Ishikawa (cell line): ENCODE results near the gene TCP11.

Experiments
- CEBPB ChIP-seq: IDR thresholded peaks from 2 replicates; pipeline ENCODE4 v1.6.1; 2012
- CREB1 ChIP-seq: IDR thresholded peaks from 2 replicates; pipeline ENCODE4 v1.6.1; 2012; ENCODE audit warnings: low read depth
- EP300 ChIP-seq: IDR thresholded peaks from 2 replicates; pipeline ENCODE4 v1.6.1; 2012; ENCODE audit warnings: borderline replicate concordance
- MAX ChIP-seq: IDR thresholded peaks from 2 replicates; pipeline ENCODE4 v1.6.1; 2012
- NFIC ChIP-seq: IDR thresholded peaks from 2 replicates; pipeline ENCODE4 v1.6.1; 2012
- RAD21 ChIP-seq: IDR thresholded peaks from 2 replicates; pipeline ENCODE4 v1.6.1; 2012; ENCODE audit warnings: low read depth
- REST ChIP-seq: IDR thresholded peaks from 2 replicates; pipeline ENCODE4 v1.6.1; 2012; ENCODE audit warnings: low read depth, mild to moderate bottlenecking
- TAF1 ChIP-seq: IDR thresholded peaks from 2 replicates; pipeline ENCODE4 v1.6.1; 2012; ENCODE audit warnings: low read depth, mild to moderate bottlenecking
- TEAD4 ChIP-seq: IDR thresholded peaks from 2 replicates; pipeline ENCODE4 v1.6.1; 2012
- YY1 ChIP-seq: IDR thresholded peaks from 2 replicates; pipeline ENCODE4 v1.6.1; 2012; ENCODE audit warnings: low read depth
- ZBTB7A ChIP-seq: IDR thresholded peaks from 2 replicates; pipeline ENCODE4 v1.6.1; 2012; ENCODE audit warnings: low read depth

DNA sequence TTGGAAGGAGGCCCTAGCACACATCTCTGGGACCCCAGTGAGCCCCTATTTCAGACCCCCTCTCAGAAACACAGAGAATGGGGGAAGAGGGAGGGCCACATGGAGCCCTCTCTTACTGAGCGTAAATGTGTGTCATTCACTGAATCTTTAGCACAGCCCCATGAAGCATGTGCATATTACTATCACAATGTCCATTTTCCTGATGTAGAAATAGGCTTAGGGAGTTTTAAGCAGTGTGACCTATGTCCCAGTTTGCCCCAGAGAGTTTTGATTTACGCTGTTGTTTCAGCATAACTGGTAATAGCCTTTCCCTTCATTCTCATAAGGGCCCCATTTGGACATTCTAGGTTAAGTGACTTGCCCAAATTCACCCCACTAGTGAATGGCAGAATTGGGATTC is 25.0 kb upstream of the TCP11 start:
- TF ChIP-seq ZBTB7A = no peak
- no peak for TF ChIP-seq RAD21
- no peak for TF ChIP-seq NFIC
- TF ChIP-seq YY1 = no peak
- no peak for TF ChIP-seq REST
- TF ChIP-seq MAX = no peak
- no peak for TF ChIP-seq CREB1
- TF ChIP-seq EP300 = no peak
- TF ChIP-seq CEBPB = no peak
- TF ChIP-seq TEAD4 = no peak
- TF ChIP-seq TAF1 = no peak
